Chondrocyte (in vitro differentiated cells): ENCODE measurements around the gene APBB2. TPM values are rescaled to one million over a fixed set of nuclear protein-coding genes. Genes with fewer than 3 reads are reported as not detected.

Experiments used
- DNase-seq: peaks from one replicate; pipeline ENCODE4 v3.0.0; 2021; ENCODE audit warnings: mixed read lengths, low spot score
- H3K27ac Mint-ChIP-seq: one replicate; pipeline ENCODE4 v1.8.0; 2021; ENCODE audit warnings: mild to moderate bottlenecking, moderate library complexity, mixed read lengths; ENCODE audit not compliant: unreplicated experiment
- H3K27me3 Mint-ChIP-seq: 2 replicates; pipeline ENCODE4 v1.8.0; 2021; ENCODE audit warnings: low read depth, mixed read lengths
- H3K36me3 Mint-ChIP-seq: 2 replicates; pipeline ENCODE4 v1.8.0; 2021; ENCODE audit warnings: low read depth, mixed read lengths
- H3K4me1 Mint-ChIP-seq: 2 replicates; pipeline ENCODE4 v1.8.0; 2021; ENCODE audit warnings: low read depth, mild to moderate bottlenecking, mixed read lengths
- H3K4me3 Mint-ChIP-seq: one replicate; pipeline ENCODE4 v1.8.0; 2021; ENCODE audit warnings: mild to moderate bottlenecking, moderate library complexity, mixed read lengths; ENCODE audit not compliant: unreplicated experiment
- H3K9me3 Mint-ChIP-seq: 2 replicates; pipeline ENCODE4 v1.8.0; 2021; ENCODE audit warnings: low read depth, mixed read lengths
- total RNA-seq: library from RNA; stranded (reverse); gene quantifications from 3 replicates; pipeline ENCODE4 v1.2.1, GENCODE V29; 2021
- TF ChIP-seq, protein P1 (sequence below): fragments of 200-600 bp; sonication (generic); IDR thresholded peaks from 2 replicates; pipeline ENCODE4 v1.5.0; 2021; ENCODE audit warnings: antibody characterized with exemption, mild to moderate bottlenecking, moderate library complexity

APBB2 gene
- total RNA-seq, 1 donor from 2014 or later: 119 TPM

DNA sequence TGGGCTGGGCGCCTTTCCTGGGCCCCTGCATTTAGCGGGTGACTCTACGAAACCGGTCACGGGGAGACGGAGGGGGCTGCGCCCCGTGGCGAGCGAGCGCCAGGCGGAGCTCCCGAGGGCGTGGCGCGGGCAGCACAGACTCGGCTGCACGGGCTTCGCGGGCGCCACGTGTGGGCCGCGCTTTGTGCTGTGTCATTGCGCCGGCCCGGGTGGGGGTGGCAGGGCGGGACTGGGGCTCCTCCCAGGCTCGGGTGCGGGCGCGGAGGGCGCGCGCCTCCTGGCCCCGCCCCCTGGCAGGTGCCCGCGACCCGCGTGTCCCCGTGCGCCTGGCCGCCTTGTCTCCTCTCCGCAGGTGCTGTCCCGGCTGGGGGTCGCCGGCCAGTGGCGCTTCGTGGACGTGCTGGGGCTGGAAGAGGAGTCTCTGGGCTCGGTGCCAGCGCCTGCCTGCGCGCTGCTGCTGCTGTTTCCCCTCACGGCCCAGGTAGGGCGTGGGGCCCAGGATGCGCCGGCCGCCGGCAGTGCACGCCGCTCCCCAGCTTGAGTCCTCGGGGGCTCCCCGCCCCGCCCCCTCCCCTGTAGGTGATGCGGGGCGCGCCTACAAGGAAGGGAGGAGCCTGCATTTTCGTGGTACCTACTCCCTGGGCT is 43.0 kb upstream of the APBB2 start:
- Mint-ChIP-seq H3K9me3 (no peaks in the 10 kb centered on the region), H3K4me1 (peaks cover 43% of the 10 kb centered on the region), H3K27ac (peak overlapping the region; percentile 77), H3K36me3 (peaks cover 20% of the 10 kb centered on the region), H3K27me3 (no peaks in the 10 kb centered on the region), H3K4me3 (peak overlapping the region; percentile 85)
- DNase-seq: peak; percentile 94
- TF ChIP-seq, protein P1, sequence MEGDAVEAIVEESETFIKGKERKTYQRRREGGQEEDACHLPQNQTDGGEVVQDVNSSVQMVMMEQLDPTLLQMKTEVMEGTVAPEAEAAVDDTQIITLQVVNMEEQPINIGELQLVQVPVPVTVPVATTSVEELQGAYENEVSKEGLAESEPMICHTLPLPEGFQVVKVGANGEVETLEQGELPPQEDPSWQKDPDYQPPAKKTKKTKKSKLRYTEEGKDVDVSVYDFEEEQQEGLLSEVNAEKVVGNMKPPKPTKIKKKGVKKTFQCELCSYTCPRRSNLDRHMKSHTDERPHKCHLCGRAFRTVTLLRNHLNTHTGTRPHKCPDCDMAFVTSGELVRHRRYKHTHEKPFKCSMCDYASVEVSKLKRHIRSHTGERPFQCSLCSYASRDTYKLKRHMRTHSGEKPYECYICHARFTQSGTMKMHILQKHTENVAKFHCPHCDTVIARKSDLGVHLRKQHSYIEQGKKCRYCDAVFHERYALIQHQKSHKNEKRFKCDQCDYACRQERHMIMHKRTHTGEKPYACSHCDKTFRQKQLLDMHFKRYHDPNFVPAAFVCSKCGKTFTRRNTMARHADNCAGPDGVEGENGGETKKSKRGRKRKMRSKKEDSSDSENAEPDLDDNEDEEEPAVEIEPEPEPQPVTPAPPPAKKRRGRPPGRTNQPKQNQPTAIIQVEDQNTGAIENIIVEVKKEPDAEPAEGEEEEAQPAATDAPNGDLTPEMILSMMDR: peak; percentile 18

DNA sequence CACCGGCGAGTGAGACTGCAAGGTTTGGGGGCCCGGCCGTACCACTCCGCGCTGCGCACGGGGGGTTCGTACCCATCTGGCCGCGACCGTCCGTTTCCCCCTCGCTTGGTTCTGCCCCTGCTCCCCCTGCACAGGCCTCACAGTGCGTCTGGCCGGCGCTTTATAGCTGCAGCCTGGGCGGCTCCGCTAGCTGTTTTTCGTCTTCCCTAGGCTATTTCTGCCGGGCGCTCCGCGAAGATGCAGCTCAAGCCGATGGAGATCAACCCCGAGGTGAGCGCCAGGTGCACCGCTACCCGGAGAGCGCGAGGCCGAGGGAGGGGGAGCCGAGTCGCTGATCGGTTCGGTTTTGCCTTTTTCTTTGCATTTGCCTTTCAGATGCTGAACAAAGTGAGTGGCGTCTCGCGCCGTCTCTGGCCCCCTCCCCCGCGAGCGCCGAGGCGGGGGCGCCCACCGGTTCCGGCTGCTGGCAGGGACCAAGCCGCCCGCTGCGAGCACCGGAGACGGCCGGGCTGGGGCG is 42.5 kb upstream of the APBB2 start, which contains the start of gene UCHL1:
UCHL1 (plus strand) TSS at position 189 of the 517 bp plus-strand sequence; CDS start at position 238, 49 bp downstream.
- Mint-ChIP-seq H3K9me3 (no peaks in the 10 kb centered on the region), H3K4me3 (peak within 1 kb of the TSS; percentile 85), H3K36me3 (peaks cover 19% of the 10 kb centered on the region), H3K27ac (peak within 1 kb of the TSS; percentile 94), H3K4me1 (peaks cover 43% of the 10 kb centered on the region), H3K27me3 (no peaks in the 10 kb centered on the region)
- peak; percentile 96 for DNase-seq
- TF ChIP-seq, protein P1: no peak

DNA sequence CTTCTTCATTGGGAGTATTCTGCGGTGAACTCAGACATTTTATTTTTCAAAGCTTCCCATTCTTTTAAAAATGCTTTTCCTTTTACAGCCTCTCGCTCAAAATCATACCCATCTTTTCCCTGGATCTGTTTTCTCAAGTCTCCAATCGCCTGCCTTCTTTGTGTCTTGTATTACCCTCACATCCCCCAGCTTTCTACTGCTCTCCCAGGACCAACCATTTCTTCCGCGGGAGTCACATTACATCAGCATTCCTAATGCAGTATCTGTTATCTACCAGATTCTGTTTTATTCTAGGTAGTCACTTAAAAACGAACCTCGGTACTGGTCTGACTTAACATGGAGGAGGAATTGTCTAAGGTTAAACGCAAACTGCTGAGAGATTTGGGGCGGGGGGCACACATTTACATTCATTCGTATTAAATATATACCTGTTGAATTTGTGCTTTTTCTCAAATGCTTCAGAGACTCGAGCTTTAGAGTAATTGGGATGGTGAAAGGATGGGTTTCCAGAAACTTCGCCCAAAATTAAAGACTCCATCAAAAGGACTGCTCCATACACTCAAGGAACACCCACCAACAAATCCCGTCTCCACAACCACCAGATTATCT is 41.9 kb upstream of the APBB2 start:
- DNase-seq: no peak
- Mint-ChIP-seq H3K36me3 (peaks cover 13% of the 10 kb centered on the region), H3K27ac (peak overlapping the region; percentile 94), H3K4me3 (peak overlapping the region; percentile 76), H3K27me3 (no peaks in the 10 kb centered on the region), H3K9me3 (no peaks in the 10 kb centered on the region), H3K4me1 (peaks cover 37% of the 10 kb centered on the region)
- TF ChIP-seq, protein P1: peak; percentile 33

DNA sequence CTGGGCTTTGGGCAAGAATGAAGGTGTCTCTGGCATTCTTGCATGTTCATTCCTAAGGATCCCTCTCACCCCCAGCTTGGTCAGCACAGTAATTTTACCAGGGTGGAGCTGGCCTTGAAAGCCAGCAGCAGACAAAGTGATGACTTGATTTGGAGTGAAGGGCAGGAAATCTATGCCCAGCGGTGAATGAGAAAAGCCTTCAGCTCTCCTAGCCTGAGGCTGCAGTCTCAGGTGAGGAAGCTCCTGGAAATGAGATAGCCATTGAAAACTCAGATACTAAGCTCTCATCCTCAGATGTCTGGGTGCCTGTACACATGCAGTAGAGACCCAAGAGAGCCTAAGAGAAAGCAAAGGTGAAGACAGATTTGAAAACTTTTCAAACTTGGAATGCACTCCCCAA is 31.6 kb upstream of the APBB2 start:
- Mint-ChIP-seq H3K27me3 (peaks cover 15% of the 10 kb centered on the region), H3K27ac (no peak overlapping the region), H3K4me3 (no peak overlapping the region), H3K4me1 (no peaks in the 10 kb centered on the region), H3K36me3 (no peaks in the 10 kb centered on the region), H3K9me3 (no peaks in the 10 kb centered on the region)
- DNase-seq: no peak
- TF ChIP-seq, protein P1: no peak

DNA sequence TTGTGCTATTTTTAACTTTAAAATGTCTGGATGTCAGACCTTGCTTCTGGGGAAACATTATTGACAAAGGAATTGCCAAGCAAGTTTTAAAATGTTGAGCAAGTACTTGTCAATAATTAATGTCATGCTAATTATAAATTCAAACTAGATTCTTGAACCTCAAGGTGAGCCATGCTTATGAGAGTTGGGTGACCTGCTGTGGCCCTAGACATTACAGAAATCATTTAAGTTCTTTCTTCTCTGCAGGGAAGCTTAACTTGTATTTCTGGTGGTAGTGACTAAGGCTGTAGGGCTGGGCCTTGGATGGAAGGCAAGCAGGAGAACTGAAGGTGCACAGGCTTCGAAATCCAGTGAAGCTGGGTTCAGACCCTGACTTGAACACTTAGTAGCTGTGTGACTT is 27.6 kb upstream of the APBB2 start:
- H3K27ac Mint-ChIP-seq: no peak overlapping the region
- DNase-seq: no peak
- no peaks in the 10 kb centered on the region for H3K4me1 Mint-ChIP-seq
- no peak overlapping the region for H3K4me3 Mint-ChIP-seq
- no peaks in the 10 kb centered on the region for H3K9me3 Mint-ChIP-seq
- TF ChIP-seq, protein P1: no peak
- H3K36me3 Mint-ChIP-seq: no peaks in the 10 kb centered on the region
- H3K27me3 Mint-ChIP-seq: peaks cover 6% of the 10 kb centered on the region
